Spleen (tissue), 11 donors: ENCODE measurements around the gene WNT16. TPM values are rescaled to one million over a fixed set of nuclear protein-coding genes. Genes with fewer than 3 reads are reported as not detected.
A peak's percentile ranks its signal among the peaks of the same experiment; 100 is the strongest.

Experiments used
- DNase-seq: peaks from one replicate; pipeline ENCODE4 v3.0.0-alpha.2; 2020
- H3K27ac ChIP-seq, 8 donors: fragments of 200-600 bp; sonication (generic) in 7 of 8; 1 replicate in 4 of 8; 2 replicates in 4 of 8; pipeline versions ENCODE4 v1.5.0 to v1.8.0; 2016 to 2021; ENCODE audit warnings: inconsistent platforms in 4 of 8, mild to moderate bottlenecking in 4 of 8, moderate library complexity in 1 of 8
- H3K27me3 ChIP-seq, 7 donors: fragments of 200-600 bp; sonication (generic) in 6 of 7; replicated peaks in 1 of 7; 1 replicate in 4 of 7; 2 replicates in 3 of 7; pipeline versions ENCODE4 v1.5.0 to v1.8.0; 2016 to 2021; ENCODE audit warnings: inconsistent platforms in 3 of 7, mild to moderate bottlenecking in 1 of 7
- H3K36me3 ChIP-seq, 6 donors: fragments of 200-600 bp; sonication (generic) in 5 of 6; 1 replicate in 4 of 6; 2 replicates in 2 of 6; pipeline versions ENCODE4 v1.5.0 to v1.8.0; 2016 to 2021; ENCODE audit warnings: inconsistent platforms in 2 of 6
- H3K4me1 ChIP-seq, 6 donors: fragments of 200-600 bp; sonication (generic) in 5 of 6; 1 replicate in 3 of 6; 2 replicates in 3 of 6; pipeline versions ENCODE4 v1.5.0 to v1.8.0; 2016 to 2021; ENCODE audit warnings: inconsistent platforms in 3 of 6
- H3K4me3 ChIP-seq, 8 donors: fragments of 200-600 bp; sonication (generic) in 7 of 8; 1 replicate in 4 of 8; 2 replicates in 4 of 8; pipeline versions ENCODE4 v1.5.0 to v1.8.0; 2016 to 2021; ENCODE audit warnings: inconsistent platforms in 4 of 8, mild to moderate bottlenecking in 4 of 8, moderate library complexity in 2 of 8
- H3K9me3 ChIP-seq, 8 donors: fragments of 200-600 bp; sonication (generic) in 7 of 8; 1 replicate in 4 of 8; 2 replicates in 4 of 8; pipeline versions ENCODE4 v1.5.0 to v1.8.0; 2016 to 2021; ENCODE audit warnings: inconsistent platforms in 4 of 8
- CTCF ChIP-seq, 11 experiments: fragments of 200-600 bp in 7 of 11; fragments of 450-650 bp in 4 of 11; sonication (generic) in 4 of 11; IDR thresholded peaks in 8 of 11; conservative IDR thresholded peaks in 3 of 11; 1 replicate in 7 of 11; 2 replicates in 4 of 11; pipeline versions ENCODE4 v1.4.0 to v1.8.0; 2016 to 2021; ENCODE audit warnings: antibody characterized with exemption in 11 of 11, inconsistent platforms in 4 of 11, mild to moderate bottlenecking in 1 of 11
- POLR2A ChIP-seq, 3 donors: fragments of 450-650 bp; IDR thresholded peaks; one replicate each; pipeline ENCODE4 v1.5.1; 2017; ENCODE audit warnings: antibody characterized with exemption in 3 of 3, mild to moderate bottlenecking in 1 of 3
- POLR2AphosphoS5 ChIP-seq, 3 donors: sonication (generic); formaldehyde crosslinking; IDR thresholded peaks; one replicate each; pipeline ENCODE4 v1.5.1; 2017; ENCODE audit warnings: antibody characterized with exemption in 3 of 3
- WGBS, 5 donors: extraction: QIAGEN DNeasy Blood & Tissue Kit in 3 of 5; methylation state at CpG; one replicate each; pipeline versions ENCODE4 v1.1.5 to v1.1.7; 2013 to 2018; 5-methylcytosine and 5-hydroxymethylcytosine counted together
- intact Hi-C: fragments of 100-400 bp; cut with DNase I; formaldehyde crosslinking; loops from one replicate; pipeline ENCODE4 v1.15.0; 2023; ENCODE audit warnings: low total_unique reads
- polyA plus RNA-seq, 3 donors: library from polyadenylated mRNA; stranded (reverse); fragments of 200-250 nt; gene quantifications; one replicate each; pipeline ENCODE4 v1.2.1, GENCODE V29; 2013
- total RNA-seq, 7 donors: library from RNA; depleted of rRNA in 3 of 7; stranded (reverse); fragments of >200 nt in 3 of 7; fragmentation: NEBNext Ultra II Directional in 4 of 7; extraction: Animal tissue kit (Norgen Biotek cat#: 25700) in 4 of 7; gene quantifications; one replicate each; pipeline versions ENCODE4 v1.1.0 to v1.2.1, GENCODE V29; 2016 to 2021
- donor health status: healthy with polysubstance abuse.
- donor health status: DM: no; HTN: no; CAD: no; lungs with moderate emphysema.
- donor health status: DM: no; HTN: no; CAD: no.
- donor health status: Bipolar disorder and iron deficiency.
- donor health status: healthy.
- donor health status: DM: no; HTN: no; CAD: no.
- donor health status: DM: yes; HTN: yes; CAD: no.

Gene WNT16
- total and polyA plus RNA-seq, 10 donors, result 0.33 to 3.2 (median 0.95) TPM

GRCh38 chr7:121344497-121344896 lies 15.7 kb downstream of the WNT16 start:
- intact Hi-C loops, result no loop called here
- WGBS, 5 donors, result 82 to 100% (median 86%) methylated on average over 1 of the region's 1 CpG
- Histone ChIP-seq H3K4me1 (no peaks in the 10 kb centered on the region), H3K27me3 (no peaks in the 10 kb centered on the region), H3K9me3 (no peaks in the 10 kb centered on the region), H3K36me3 (peaks cover 0 to 27% (median 8%) of the 10 kb centered on the region in 6 donors), H3K4me3 (no peak overlapping the region), H3K27ac (no peak overlapping the region)
- DNase-seq, result no peak
- no peak for TF ChIP-seq CTCF (IDR thresholded peaks at IDR 0.05 in 8 of 11, conservative IDR thresholded peaks at IDR 0.05 in 3 of 11)
- no peak for TF ChIP-seq POLR2A (IDR thresholded peaks at IDR 0.05)
- TF ChIP-seq POLR2AphosphoS5 (IDR thresholded peaks at IDR 0.05), result no peak

GRCh38 chr7:121351682-121352081 lies 22.9 kb downstream of the WNT16 start:
- TF ChIP-seq CTCF (IDR thresholded peaks at IDR 0.05 in 8 of 11, conservative IDR thresholded peaks at IDR 0.05 in 3 of 11) (peak in 1 of 11 experiments; percentile 13), POLR2A (IDR thresholded peaks at IDR 0.05) (no peak), POLR2AphosphoS5 (IDR thresholded peaks at IDR 0.05) (no peak)
- H3K9me3 ChIP-seq, result no peaks in the 10 kb centered on the region
- no peak for DNase-seq
- intact Hi-C loops, result no loop called here
- no peaks in the 10 kb centered on the region for H3K27me3 ChIP-seq
- H3K36me3 ChIP-seq, result peaks cover 0 to 71% (median 32%) of the 10 kb centered on the region in 6 donors
- H3K4me3 ChIP-seq, result no peak overlapping the region
- no peak overlapping the region for H3K27ac ChIP-seq
- no peaks in the 10 kb centered on the region for H3K4me1 ChIP-seq

- 56 to 72% (median 63%) methylated on average over 3 of the region's 3 CpGs for whole genome bisulfite sequencing, 5 donors
- peak overlapping the region in 1 of 8 donors; percentile 15 for H3K27ac ChIP-seq
- DNase-seq, result no peak
- no peak for TF ChIP-seq POLR2AphosphoS5 (IDR thresholded peaks at IDR 0.05)
- TF ChIP-seq CTCF (IDR thresholded peaks at IDR 0.05 in 8 of 11, conservative IDR thresholded peaks at IDR 0.05 in 3 of 11), result no peak
- TF ChIP-seq POLR2A (IDR thresholded peaks at IDR 0.05), result no peak
- intact Hi-C loops, result no loop called here
- no peaks in the 10 kb centered on the region for H3K9me3 ChIP-seq
- no peak overlapping the region for H3K4me3 ChIP-seq
- H3K27me3 ChIP-seq, result no peaks in the 10 kb centered on the region
- H3K4me1 ChIP-seq, result no peaks in the 10 kb centered on the region
- peaks cover 0 to 71% (median 32%) of the 10 kb centered on the region in 6 donors for H3K36me3 ChIP-seq
Observed at GRCh38 chr7:121352323-121352722, 23.5 kb downstream of the WNT16 start.

- no peak for TF ChIP-seq CTCF (IDR thresholded peaks at IDR 0.05 in 8 of 11, conservative IDR thresholded peaks at IDR 0.05 in 3 of 11)
- no peak for TF ChIP-seq POLR2A (IDR thresholded peaks at IDR 0.05)
- no peak for TF ChIP-seq POLR2AphosphoS5 (IDR thresholded peaks at IDR 0.05)
- H3K9me3 ChIP-seq, result no peaks in the 10 kb centered on the region
- DNase-seq, result no peak
- intact Hi-C loops, result no loop called here
- H3K4me1 ChIP-seq, result no peaks in the 10 kb centered on the region
- H3K27me3 ChIP-seq, result no peaks in the 10 kb centered on the region
- no peak overlapping the region for H3K4me3 ChIP-seq
- WGBS, 5 donors, result 89 to 98% (median 93%) methylated on average over 2 of the region's 2 CpGs
- no peak overlapping the region for H3K27ac ChIP-seq
- H3K36me3 ChIP-seq, result peaks cover 0 to 97% (median 48%) of the 10 kb centered on the region in 6 donors
Observed at GRCh38 chr7:121355574-121355973, 26.8 kb downstream of the WNT16 start.
